Measurements from ENCODE around the gene ACTA1.
"Not testable (repeated sequence)": the region's sequence is repeated elsewhere in the genome, so short reads cannot be mapped to it uniquely, and the experiment has no call there.

DNA sequence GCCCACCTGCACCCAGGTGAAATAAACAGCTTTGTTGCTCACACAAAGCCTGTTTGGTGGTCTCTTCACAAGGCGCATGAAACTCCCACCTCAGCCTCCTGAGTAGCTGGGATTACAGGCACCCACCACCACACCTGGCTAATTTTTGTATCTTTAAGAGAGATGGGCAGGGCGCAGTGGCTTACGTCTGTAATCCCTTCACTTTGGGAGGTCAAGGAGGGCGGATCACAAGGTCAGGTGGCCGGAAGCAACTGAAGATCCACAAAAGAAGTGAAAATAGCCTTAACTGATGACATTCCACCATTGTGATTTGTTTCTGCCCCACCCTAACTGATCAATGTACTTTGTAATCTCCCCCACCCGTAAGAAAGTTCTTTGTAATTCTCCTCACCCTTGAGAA lies 15.3 kb downstream of the ACTA1 start:
- TF ChIP-seq, protein P1, sequence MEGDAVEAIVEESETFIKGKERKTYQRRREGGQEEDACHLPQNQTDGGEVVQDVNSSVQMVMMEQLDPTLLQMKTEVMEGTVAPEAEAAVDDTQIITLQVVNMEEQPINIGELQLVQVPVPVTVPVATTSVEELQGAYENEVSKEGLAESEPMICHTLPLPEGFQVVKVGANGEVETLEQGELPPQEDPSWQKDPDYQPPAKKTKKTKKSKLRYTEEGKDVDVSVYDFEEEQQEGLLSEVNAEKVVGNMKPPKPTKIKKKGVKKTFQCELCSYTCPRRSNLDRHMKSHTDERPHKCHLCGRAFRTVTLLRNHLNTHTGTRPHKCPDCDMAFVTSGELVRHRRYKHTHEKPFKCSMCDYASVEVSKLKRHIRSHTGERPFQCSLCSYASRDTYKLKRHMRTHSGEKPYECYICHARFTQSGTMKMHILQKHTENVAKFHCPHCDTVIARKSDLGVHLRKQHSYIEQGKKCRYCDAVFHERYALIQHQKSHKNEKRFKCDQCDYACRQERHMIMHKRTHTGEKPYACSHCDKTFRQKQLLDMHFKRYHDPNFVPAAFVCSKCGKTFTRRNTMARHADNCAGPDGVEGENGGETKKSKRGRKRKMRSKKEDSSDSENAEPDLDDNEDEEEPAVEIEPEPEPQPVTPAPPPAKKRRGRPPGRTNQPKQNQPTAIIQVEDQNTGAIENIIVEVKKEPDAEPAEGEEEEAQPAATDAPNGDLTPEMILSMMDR (IDR thresholded peaks at IDR 0.05; ENCODE audit: poor library complexity): not testable (repeated sequence)
- TF ChIP-seq EZH2phosphoT487 (IDR thresholded peaks at IDR 0.05; ENCODE audit: low read depth, severe bottlenecking, unreplicated experiment): not testable (repeated sequence)

Data from hepatocyte (in vitro differentiated cells).